Astrocyte (in vitro differentiated cells and primary cell): ENCODE data around the gene SYNDIG1L.

Experiments used
- EZH2 ChIP-seq: IDR thresholded peaks from 2 replicates; pipeline ENCODE4 v1.6.1; 2012; ENCODE audit warnings: mild to moderate bottlenecking, low read length, inconsistent platforms; ENCODE audit not compliant: insufficient read depth
- TF ChIP-seq, protein P1 (sequence below): IDR thresholded peaks from 2 replicates; pipeline ENCODE4 v1.5.1; 2011; ENCODE audit warnings: low read depth, mild to moderate bottlenecking, inconsistent platforms, low read length, moderate library complexity; ENCODE audit not compliant: insufficient read depth

DNA sequence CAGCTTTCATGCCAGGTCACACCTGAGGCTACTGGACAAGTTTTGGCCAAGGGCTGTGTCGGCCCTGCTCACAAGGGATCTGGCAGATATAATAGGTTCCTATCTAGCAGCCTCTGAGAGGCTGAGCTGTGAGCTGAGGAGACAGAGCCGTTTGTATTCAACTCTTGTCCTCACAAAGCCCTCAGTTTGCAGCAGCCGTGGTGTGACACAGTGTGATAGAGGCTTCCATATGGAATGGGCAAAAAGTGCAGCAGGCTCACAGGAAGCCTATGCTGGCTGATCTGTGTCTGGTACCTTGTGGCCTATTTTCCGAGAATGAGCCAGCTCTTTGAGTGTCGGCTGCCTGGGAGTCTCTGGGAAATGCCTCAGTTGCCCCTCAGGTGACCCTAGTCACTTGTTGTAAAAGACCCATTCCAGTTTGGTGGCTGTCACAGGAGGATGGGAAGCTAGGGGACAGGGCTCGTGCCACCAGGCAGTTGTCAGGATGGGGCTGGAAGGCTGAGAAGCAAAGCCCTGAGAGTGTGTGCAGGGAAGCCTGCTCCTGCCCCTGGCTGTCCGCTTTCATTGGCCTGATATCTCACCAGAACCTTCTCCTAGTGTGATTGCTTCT lies 61.6 kb downstream of the SYNDIG1L start:
- TF ChIP-seq, protein P1, sequence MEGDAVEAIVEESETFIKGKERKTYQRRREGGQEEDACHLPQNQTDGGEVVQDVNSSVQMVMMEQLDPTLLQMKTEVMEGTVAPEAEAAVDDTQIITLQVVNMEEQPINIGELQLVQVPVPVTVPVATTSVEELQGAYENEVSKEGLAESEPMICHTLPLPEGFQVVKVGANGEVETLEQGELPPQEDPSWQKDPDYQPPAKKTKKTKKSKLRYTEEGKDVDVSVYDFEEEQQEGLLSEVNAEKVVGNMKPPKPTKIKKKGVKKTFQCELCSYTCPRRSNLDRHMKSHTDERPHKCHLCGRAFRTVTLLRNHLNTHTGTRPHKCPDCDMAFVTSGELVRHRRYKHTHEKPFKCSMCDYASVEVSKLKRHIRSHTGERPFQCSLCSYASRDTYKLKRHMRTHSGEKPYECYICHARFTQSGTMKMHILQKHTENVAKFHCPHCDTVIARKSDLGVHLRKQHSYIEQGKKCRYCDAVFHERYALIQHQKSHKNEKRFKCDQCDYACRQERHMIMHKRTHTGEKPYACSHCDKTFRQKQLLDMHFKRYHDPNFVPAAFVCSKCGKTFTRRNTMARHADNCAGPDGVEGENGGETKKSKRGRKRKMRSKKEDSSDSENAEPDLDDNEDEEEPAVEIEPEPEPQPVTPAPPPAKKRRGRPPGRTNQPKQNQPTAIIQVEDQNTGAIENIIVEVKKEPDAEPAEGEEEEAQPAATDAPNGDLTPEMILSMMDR: no peak
- no peak for TF ChIP-seq EZH2
